ENCODE data around the gene YKT6.
A peak's percentile ranks its signal among the peaks of the same experiment; 100 is the strongest.

The YKT6 gene

GRCh38 chr7:44229546-44230105, 28.8 kb downstream of the YKT6 start:
- Histone ChIP-seq H2BK12ac (ENCODE audit: low read length) (peak overlapping the region; percentile 73), H3K79me1 (ENCODE audit: low read depth, low read length) (peaks cover 2% of the 10 kb centered on the region), H3K36me3 (replicated peaks in 1 of 2; ENCODE audit: control insufficient read depth in 2 of 2, insufficient read depth in 2 of 2, low read length in 2 of 2) (no peaks in the 10 kb centered on the region), H3K18ac (ENCODE audit: low read length) (peak overlapping the region; percentile 71), H4K8ac (ENCODE audit: low read depth, low read length) (peak overlapping the region; percentile 43), H3K14ac (ENCODE audit: low read length) (peak overlapping the region; percentile 21), H2BK120ac (ENCODE audit: low read depth, low read length) (no peak overlapping the region), H3K9ac (ENCODE audit: low read depth, low read length, poor library complexity) (peak overlapping the region; percentile 44), H3K23ac (ENCODE audit: low read depth, low read length, poor library complexity) (peak overlapping the region; percentile 80), H2BK5ac (ENCODE audit: low read length) (no peak overlapping the region), H2AK5ac (ENCODE audit: low read depth, low read length) (peak overlapping the region; percentile 56), H3K4me3 (ENCODE audit: low read length in 2 of 2) (no peak overlapping the region), H3K4me2 (ENCODE audit: insufficient read depth, low read length, poor library complexity, severe bottlenecking) (no peak overlapping the region), H4K91ac (ENCODE audit: low read depth, low read length, poor library complexity) (no peak overlapping the region), H2AFZ (ENCODE audit: low read length) (no peak overlapping the region), H3K4ac (ENCODE audit: low read length) (no peak overlapping the region), H3K27me3 (ENCODE audit: control insufficient read depth in 3 of 3, insufficient read depth in 3 of 3, low read depth in 1 of 3, low read length in 3 of 3) (peaks cover 0 to 48% (median 0%) of the 10 kb centered on the region in 3 experiments), H3K27ac (replicated peaks; ENCODE audit: low read length) (no peak overlapping the region), H3K9me3 (replicated peaks in 1 of 2; ENCODE audit: control insufficient read depth in 2 of 2, insufficient read depth in 1 of 2, low read depth in 1 of 2, low read length in 2 of 2) (no peaks in the 10 kb centered on the region), H2BK15ac (ENCODE audit: low read length) (peak overlapping the region; percentile 85), H3K4me1 (ENCODE audit: control insufficient read depth in 2 of 2, insufficient read depth in 1 of 2, low read depth in 1 of 2, low read length in 2 of 2) (no peaks in the 10 kb centered on the region)
- no peak for DNase-seq (ENCODE audit: low spot score)
- no CpG with 5 or more reads among the region's 11 CpGs for WGBS, 2 donors (ENCODE audit: extremely low coverage in 2 of 2, insufficient read length in 2 of 2, insufficient replicate concordance in 1 of 2)

GRCh38 chr7:44230286-44230685, 29.5 kb downstream of the YKT6 start:
- Histone ChIP-seq H2AK5ac (ENCODE audit: low read depth, low read length) (peak overlapping the region; percentile 39), H2BK5ac (ENCODE audit: low read length) (no peak overlapping the region), H3K27ac (replicated peaks; ENCODE audit: low read length) (no peak overlapping the region), H3K23ac (ENCODE audit: low read depth, low read length, poor library complexity) (peak overlapping the region; percentile 80), H3K4ac (ENCODE audit: low read length) (no peak overlapping the region), H3K36me3 (replicated peaks in 1 of 2; ENCODE audit: control insufficient read depth in 2 of 2, insufficient read depth in 2 of 2, low read length in 2 of 2) (no peaks in the 10 kb centered on the region), H3K18ac (ENCODE audit: low read length) (peak overlapping the region; percentile 71), H3K14ac (ENCODE audit: low read length) (peak overlapping the region; percentile 8), H2BK12ac (ENCODE audit: low read length) (no peak overlapping the region), H3K4me2 (ENCODE audit: insufficient read depth, low read length, poor library complexity, severe bottlenecking) (no peak overlapping the region), H3K4me3 (ENCODE audit: low read length in 2 of 2) (no peak overlapping the region), H3K4me1 (ENCODE audit: control insufficient read depth in 2 of 2, insufficient read depth in 1 of 2, low read depth in 1 of 2, low read length in 2 of 2) (no peaks in the 10 kb centered on the region), H3K27me3 (ENCODE audit: control insufficient read depth in 3 of 3, insufficient read depth in 3 of 3, low read depth in 1 of 3, low read length in 3 of 3) (peaks cover 0 to 42% (median 0%) of the 10 kb centered on the region in 3 experiments), H3K79me1 (ENCODE audit: low read depth, low read length) (peaks cover 2% of the 10 kb centered on the region), H2AFZ (ENCODE audit: low read length) (no peak overlapping the region), H2BK120ac (ENCODE audit: low read depth, low read length) (no peak overlapping the region), H4K91ac (ENCODE audit: low read depth, low read length, poor library complexity) (no peak overlapping the region), H4K8ac (ENCODE audit: low read depth, low read length) (no peak overlapping the region), H2BK15ac (ENCODE audit: low read length) (peak overlapping the region; percentile 85), H3K9ac (ENCODE audit: low read depth, low read length, poor library complexity) (no peak overlapping the region), H3K9me3 (replicated peaks in 1 of 2; ENCODE audit: control insufficient read depth in 2 of 2, insufficient read depth in 1 of 2, low read depth in 1 of 2, low read length in 2 of 2) (no peaks in the 10 kb centered on the region)
- WGBS, 2 donors (ENCODE audit: extremely low coverage in 2 of 2, insufficient read length in 2 of 2, insufficient replicate concordance in 1 of 2) = no CpG with 5 or more reads among the region's 7 CpGs
- DNase-seq (ENCODE audit: low spot score) = no peak

GRCh38 chr7:44231088-44231487, 30.3 kb downstream of the YKT6 start:
- H3K9me3 ChIP-seq (replicated peaks in 1 of 2; ENCODE audit: control insufficient read depth in 2 of 2, insufficient read depth in 1 of 2, low read depth in 1 of 2, low read length in 2 of 2) = no peaks in the 10 kb centered on the region
- H3K4me2 ChIP-seq (ENCODE audit: insufficient read depth, low read length, poor library complexity, severe bottlenecking) = no peak overlapping the region
- peak overlapping the region; percentile 87 for H2BK5ac ChIP-seq (ENCODE audit: low read length)
- H3K27me3 ChIP-seq (ENCODE audit: control insufficient read depth in 3 of 3, insufficient read depth in 3 of 3, low read depth in 1 of 3, low read length in 3 of 3) = peaks cover 0 to 36% (median 0%) of the 10 kb centered on the region in 3 experiments
- no CpG with 5 or more reads among the region's 12 CpGs for WGBS, 2 donors (ENCODE audit: extremely low coverage in 2 of 2, insufficient read length in 2 of 2, insufficient replicate concordance in 1 of 2)
- H2BK12ac ChIP-seq (ENCODE audit: low read length) = no peak overlapping the region
- H3K4me3 ChIP-seq (ENCODE audit: low read length in 2 of 2) = no peak overlapping the region
- peaks cover 2% of the 10 kb centered on the region for H3K79me1 ChIP-seq (ENCODE audit: low read depth, low read length)
- no peak overlapping the region for H2AFZ ChIP-seq (ENCODE audit: low read length)
- H3K36me3 ChIP-seq (replicated peaks in 1 of 2; ENCODE audit: control insufficient read depth in 2 of 2, insufficient read depth in 2 of 2, low read length in 2 of 2) = no peaks in the 10 kb centered on the region
- H3K9ac ChIP-seq (ENCODE audit: low read depth, low read length, poor library complexity) = no peak overlapping the region
- H2BK120ac ChIP-seq (ENCODE audit: low read depth, low read length) = no peak overlapping the region
- peaks cover 2 to 3% of the 10 kb centered on the region in 2 donors for H3K4me1 ChIP-seq (ENCODE audit: control insufficient read depth in 2 of 2, insufficient read depth in 1 of 2, low read depth in 1 of 2, low read length in 2 of 2)
- H4K91ac ChIP-seq (ENCODE audit: low read depth, low read length, poor library complexity) = no peak overlapping the region
- H3K14ac ChIP-seq (ENCODE audit: low read length) = peak overlapping the region; percentile 89
- H3K27ac ChIP-seq (replicated peaks; ENCODE audit: low read length) = no peak overlapping the region
- no peak overlapping the region for H4K8ac ChIP-seq (ENCODE audit: low read depth, low read length)
- no peak overlapping the region for H3K4ac ChIP-seq (ENCODE audit: low read length)
- peak overlapping the region; percentile 26 for H2BK15ac ChIP-seq (ENCODE audit: low read length)
- H3K18ac ChIP-seq (ENCODE audit: low read length) = peak overlapping the region; percentile 38
- H3K23ac ChIP-seq (ENCODE audit: low read depth, low read length, poor library complexity) = peak overlapping the region; percentile 85
- no peak for DNase-seq (ENCODE audit: low spot score)
- H2AK5ac ChIP-seq (ENCODE audit: low read depth, low read length) = peak overlapping the region; percentile 19

GRCh38 chr7:44232396-44232795, 31.6 kb downstream of the YKT6 start:
- Histone ChIP-seq H2AFZ (ENCODE audit: low read length) (no peak overlapping the region), H3K36me3 (replicated peaks in 1 of 2; ENCODE audit: control insufficient read depth in 2 of 2, insufficient read depth in 2 of 2, low read length in 2 of 2) (no peaks in the 10 kb centered on the region), H3K23ac (ENCODE audit: low read depth, low read length, poor library complexity) (peak overlapping the region; percentile 85), H3K4me1 (ENCODE audit: control insufficient read depth in 2 of 2, insufficient read depth in 1 of 2, low read depth in 1 of 2, low read length in 2 of 2) (peaks cover 4 to 5% of the 10 kb centered on the region in 2 donors), H3K14ac (ENCODE audit: low read length) (peak overlapping the region; percentile 82), H2AK5ac (ENCODE audit: low read depth, low read length) (peak overlapping the region; percentile 63), H2BK12ac (ENCODE audit: low read length) (peak overlapping the region; percentile 73), H2BK120ac (ENCODE audit: low read depth, low read length) (no peak overlapping the region), H3K79me1 (ENCODE audit: low read depth, low read length) (peaks cover 2% of the 10 kb centered on the region), H3K4me3 (ENCODE audit: low read length in 2 of 2) (no peak overlapping the region), H4K8ac (ENCODE audit: low read depth, low read length) (peak overlapping the region; percentile 65), H3K27me3 (ENCODE audit: control insufficient read depth in 3 of 3, insufficient read depth in 3 of 3, low read depth in 1 of 3, low read length in 3 of 3) (peaks cover 0 to 43% (median 0%) of the 10 kb centered on the region in 3 experiments), H3K27ac (replicated peaks; ENCODE audit: low read length) (no peak overlapping the region), H3K9me3 (replicated peaks in 1 of 2; ENCODE audit: control insufficient read depth in 2 of 2, insufficient read depth in 1 of 2, low read depth in 1 of 2, low read length in 2 of 2) (no peaks in the 10 kb centered on the region), H3K4me2 (ENCODE audit: insufficient read depth, low read length, poor library complexity, severe bottlenecking) (no peak overlapping the region), H2BK5ac (ENCODE audit: low read length) (no peak overlapping the region), H2BK15ac (ENCODE audit: low read length) (peak overlapping the region; percentile 37), H4K91ac (ENCODE audit: low read depth, low read length, poor library complexity) (no peak overlapping the region), H3K9ac (ENCODE audit: low read depth, low read length, poor library complexity) (peak overlapping the region; percentile 70), H3K18ac (ENCODE audit: low read length) (peak overlapping the region; percentile 76), H3K4ac (ENCODE audit: low read length) (peak overlapping the region; percentile 53)
- no CpG with 5 or more reads among the region's 13 CpGs for WGBS, 2 donors (ENCODE audit: extremely low coverage in 2 of 2, insufficient read length in 2 of 2, insufficient replicate concordance in 1 of 2)
- DNase-seq (ENCODE audit: low spot score) = no peak

Measured in neuronal stem cell (in vitro differentiated cells).